SU-DHL-6 (cell line): Measurements from ENCODE around the gene S1PR3.

ENCODE experiments used
- EZH2phosphoT487 ChIP-seq: fragments of 200-600 bp; sonication (generic), shearing (Covaris generic); conservative IDR thresholded peaks from 2 replicates; pipeline ENCODE4 v1.6.1; 2018; ENCODE audit warnings: mild to moderate bottlenecking, antibody characterized with exemption, low read length, moderate library complexity, mixed read lengths
- TF ChIP-seq, protein P1 (sequence below): fragments of 200-600 bp; sonication (generic); IDR thresholded peaks from one replicate; pipeline ENCODE4 v1.5.1; 2017; ENCODE audit warnings: antibody characterized with exemption, mild to moderate bottlenecking, low read length, moderate library complexity; ENCODE audit not compliant: insufficient read depth, poor library complexity, severe bottlenecking

DNA sequence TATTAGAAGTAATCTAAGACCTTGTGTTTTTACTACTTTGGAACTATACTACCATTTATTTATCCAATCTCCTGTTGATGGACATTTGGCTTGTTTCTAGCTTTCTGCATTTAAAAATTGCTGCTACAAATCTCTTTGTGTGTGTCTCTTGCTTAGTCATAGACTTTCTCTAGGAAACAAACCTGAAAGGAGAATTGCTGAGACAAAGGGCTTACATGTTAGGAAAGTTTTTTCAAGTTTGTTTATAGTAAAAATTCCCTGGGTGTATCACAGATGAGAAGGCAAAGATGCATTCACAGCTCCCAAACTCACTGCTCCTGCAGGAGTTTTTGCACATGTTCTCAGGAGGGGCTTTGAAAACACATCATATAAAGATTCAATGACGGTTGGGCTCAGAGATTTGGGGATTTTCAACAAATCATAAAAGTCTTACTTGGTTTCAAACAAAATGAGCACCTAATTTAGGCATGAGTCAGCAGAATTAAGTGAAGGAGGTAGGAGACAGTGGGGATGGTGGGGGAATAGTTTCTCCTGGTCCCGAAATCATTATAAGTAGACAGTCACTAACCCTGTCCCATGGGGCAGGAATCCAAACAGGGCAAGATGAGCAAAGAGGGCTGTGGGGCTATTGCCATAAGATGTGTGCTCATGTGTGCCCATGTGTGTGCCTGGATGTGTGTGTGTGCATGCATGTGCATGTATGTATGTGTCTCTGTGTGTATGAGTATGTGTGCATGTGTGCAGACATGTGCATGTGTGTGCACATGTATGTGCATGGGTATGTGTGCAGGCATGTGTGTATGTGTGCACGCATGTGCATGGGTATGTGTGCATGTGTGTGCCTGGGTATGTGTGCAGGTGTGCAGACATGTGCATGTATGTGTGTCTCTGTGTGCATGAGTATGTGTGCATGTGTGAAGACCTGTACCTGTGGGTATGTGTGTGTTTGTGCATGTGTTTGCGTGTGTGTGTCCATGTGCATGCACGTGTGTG is 43.4 kb upstream of the S1PR3 start:
- TF ChIP-seq, protein P1, sequence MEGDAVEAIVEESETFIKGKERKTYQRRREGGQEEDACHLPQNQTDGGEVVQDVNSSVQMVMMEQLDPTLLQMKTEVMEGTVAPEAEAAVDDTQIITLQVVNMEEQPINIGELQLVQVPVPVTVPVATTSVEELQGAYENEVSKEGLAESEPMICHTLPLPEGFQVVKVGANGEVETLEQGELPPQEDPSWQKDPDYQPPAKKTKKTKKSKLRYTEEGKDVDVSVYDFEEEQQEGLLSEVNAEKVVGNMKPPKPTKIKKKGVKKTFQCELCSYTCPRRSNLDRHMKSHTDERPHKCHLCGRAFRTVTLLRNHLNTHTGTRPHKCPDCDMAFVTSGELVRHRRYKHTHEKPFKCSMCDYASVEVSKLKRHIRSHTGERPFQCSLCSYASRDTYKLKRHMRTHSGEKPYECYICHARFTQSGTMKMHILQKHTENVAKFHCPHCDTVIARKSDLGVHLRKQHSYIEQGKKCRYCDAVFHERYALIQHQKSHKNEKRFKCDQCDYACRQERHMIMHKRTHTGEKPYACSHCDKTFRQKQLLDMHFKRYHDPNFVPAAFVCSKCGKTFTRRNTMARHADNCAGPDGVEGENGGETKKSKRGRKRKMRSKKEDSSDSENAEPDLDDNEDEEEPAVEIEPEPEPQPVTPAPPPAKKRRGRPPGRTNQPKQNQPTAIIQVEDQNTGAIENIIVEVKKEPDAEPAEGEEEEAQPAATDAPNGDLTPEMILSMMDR = no peak
- no peak for TF ChIP-seq EZH2phosphoT487
